HG02852 (cell line): ENCODE data around the gene BANF2.

Experiments
- ATAC-seq: cut with Tn5 transposase; IDR thresholded peaks from one replicate; pipeline ENCODE4 v1.9.1; 2021; ENCODE audit warnings: mild to moderate bottlenecking, moderate library complexity; ENCODE audit not compliant: unreplicated experiment

BANF2 gene

DNA sequence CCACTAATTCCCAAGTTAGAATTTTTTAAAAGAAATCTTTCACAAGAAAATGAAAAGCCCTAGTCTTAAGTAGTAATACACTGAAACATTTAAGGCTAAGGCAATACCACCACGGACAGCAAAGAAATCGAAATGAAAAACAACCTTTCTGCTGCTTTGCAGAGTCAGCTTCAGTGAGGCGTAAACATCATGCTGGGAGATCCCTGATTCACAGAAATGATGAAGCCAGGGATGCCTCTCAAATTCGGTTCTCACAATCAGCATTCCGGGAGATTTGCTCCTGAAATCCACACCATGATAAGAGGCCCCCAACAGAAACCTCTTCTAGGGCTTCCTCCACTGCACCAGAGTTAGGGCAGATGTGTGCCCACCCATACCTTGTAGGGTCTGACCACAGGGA, 36.3 kb upstream of the BANF2 start:
- no peak for ATAC-seq

DNA sequence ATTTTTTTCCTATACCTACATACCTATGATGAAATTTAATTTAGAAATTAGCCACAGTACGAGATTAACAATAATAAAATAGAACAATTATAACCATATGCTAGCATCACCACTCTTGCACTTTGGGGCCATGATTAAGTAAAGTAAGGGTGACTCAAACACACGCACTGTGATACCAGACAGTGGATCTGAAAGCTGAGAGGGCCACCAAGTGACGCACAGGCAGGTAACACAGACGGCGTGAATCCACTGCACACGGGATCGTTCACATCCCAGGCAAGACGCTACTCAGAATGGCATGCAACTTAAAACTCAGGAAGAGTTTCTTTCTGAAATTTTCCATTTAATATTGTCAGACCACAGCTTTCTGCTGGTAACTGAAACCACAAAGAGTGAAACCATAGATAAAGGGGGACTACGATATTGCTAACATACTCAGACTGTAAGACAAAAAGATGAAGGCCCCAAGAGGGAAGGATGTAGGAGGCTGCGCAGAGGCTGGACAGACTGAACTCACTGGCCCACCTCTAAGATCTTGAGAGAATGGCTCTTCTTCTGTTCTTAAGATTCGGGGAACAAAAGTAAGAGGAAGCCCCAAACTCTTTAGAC, 35.6 kb upstream of the BANF2 start:
- ATAC-seq, result no peak

DNA sequence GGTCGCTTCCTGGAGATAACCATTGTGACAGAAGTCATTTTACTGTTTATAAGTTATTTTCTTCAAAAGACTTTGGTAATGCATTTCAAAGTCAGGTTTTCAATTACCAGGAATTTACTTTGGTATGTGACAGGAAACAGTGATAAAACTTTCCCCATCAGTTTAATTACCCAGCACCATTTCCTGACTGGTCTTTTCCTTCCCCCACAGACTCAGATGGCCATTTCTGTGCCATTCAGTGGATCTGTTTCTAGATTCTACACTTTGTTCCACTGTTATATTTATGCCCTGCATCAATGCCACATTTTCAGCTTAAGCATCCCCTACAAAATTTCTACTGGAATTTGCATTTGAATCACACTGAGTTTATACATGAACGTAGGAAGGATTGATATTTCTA, 34.0 kb upstream of the BANF2 start:
- ATAC-seq, result no peak

DNA sequence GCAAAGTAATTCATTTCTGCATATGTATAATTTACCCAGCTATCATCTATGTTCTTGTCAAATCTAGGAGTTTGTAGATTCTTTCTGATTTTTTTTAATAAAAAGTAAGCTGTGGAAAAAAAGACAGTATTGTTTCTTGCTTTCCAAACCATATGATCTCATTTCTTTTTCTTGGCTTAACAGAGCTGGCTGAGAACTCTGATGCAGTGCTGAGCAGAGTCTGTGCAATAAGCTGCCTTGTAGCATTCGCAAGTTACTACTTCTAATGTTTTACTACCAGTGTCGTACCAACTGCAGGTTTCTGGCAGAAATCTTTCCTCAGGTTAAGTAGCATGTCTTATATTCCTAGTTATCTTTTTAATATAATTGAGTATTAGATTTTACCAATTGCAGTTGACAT, 33.3 kb upstream of the BANF2 start:
- ATAC-seq, result no peak

DNA sequence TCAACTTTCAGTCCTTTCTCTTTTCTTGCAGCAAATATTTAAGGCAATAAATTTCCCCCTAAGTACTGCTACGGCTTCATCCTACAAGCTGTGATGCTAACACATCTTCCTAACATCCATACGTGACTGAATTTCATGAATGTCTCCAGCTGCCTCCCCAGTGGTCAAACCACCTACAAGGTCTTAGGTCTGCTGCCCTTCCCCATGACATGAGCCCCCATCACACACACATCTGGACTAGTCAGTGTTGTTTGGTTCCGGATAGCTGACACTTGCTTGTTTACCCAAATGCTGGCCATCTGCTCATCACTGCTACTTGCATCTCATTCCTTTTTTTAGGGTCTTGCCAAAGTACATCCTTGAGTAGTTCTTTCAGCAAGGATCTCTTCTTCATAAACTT, 32.3 kb upstream of the BANF2 start:
- ATAC-seq, result no peak

DNA sequence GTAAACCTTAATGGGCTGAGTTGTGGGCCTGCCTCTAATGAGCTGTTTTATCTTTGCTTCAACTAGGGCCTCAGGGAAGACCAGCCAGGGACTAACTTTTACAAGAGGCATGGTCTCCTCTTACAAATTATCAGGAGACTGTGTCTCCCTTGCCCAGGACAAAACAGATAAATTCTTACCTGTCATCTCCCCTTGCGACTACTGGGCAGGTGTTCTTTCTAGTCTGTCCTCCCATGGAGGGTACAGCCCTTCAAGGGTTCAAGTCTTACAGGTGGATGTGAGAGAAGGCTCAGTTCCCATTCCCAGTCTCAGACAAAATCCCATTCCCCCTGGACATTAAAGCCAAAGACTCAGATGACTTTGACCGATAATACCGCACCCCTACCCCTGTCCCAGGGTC, 31.3 kb upstream of the BANF2 start:
- no peak for ATAC-seq

DNA sequence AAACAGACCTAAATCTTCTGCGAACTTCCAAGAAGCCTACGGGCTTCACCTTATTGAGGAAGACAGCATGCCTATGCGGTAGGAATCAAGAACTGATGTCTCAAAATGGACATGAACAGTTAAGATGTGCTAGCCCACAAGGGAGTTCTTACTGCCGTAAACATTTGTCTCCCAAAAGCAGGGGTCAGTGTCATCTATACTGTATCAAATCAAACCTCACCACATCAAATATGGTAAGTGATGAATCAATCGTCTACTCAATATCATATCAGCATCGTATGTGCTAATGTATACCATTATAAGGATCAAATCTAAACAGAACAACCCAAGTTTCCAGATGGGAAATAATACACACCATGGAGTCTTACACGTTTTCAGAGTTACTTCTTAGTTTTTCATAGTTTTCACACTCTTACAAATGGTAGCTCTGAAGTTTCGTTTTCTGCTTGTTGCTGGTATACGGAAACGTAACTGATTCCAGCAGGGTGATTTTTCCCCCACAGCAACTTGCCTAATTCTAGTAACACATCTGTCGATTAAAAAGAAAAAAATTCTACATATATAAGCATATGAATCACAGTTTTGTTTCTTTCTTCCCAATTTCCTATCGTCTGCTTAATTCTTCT, 30.3 kb upstream of the BANF2 start:
- ATAC-seq, result no peak

DNA sequence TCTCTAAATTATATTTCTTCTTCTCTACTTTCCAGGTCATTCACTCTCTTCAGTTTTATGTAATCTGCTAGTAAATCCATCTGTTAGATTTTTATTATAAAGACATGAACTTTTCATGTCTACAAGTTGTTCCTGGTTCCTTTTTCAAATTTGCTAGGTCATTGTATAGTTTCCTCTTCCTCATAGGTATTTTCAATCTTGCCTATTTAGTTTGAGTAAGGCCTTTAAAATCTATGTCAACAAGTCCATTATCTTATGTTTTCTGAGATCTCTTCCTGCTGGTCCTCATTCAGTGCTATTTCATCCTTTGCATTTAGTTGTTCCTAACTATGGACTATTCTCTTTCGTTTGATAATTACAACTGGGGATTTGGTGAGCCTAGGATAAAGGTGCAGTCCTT, 28.8 kb upstream of the BANF2 start:
- no peak for ATAC-seq

DNA sequence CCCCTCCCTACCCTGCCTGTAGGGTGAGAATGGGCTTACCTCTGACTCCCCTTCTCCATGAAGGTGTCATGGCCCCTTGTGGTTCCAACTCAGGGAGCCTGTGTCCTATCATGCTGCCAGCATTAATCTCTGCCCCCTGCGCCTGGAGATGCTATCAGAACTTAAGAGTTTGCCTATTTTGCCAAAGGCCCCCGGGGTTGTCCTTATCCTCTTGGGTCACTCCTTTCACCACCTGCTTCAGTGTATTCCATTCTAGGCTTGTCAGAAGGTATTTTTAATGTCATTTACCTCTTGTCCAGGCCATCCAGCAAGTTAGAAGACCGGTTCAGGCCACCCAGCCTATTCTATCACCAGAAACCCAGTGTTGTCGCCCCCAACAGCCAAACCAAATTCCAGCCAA, 28.2 kb upstream of the BANF2 start:
- no peak for ATAC-seq

DNA sequence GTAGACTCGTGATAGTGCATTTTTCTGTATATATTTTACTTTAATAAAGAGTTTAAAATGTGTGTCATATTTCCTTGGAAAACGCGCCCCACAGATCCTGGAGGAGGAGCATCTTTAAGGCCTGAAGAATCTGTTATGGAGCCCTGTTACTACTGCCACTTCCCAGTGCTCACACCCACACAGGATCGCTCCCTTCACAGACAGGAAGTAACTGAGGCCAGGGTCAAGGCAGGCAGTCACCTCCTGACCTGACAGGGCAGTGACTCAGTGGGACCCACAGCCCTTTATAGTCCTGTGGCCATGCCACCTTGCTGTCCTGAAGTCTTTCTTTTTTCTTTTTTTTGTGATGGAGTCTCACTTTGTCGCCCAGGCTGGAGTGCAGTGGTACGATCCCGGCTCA, 26.7 kb upstream of the BANF2 start:
- no peak for ATAC-seq

DNA sequence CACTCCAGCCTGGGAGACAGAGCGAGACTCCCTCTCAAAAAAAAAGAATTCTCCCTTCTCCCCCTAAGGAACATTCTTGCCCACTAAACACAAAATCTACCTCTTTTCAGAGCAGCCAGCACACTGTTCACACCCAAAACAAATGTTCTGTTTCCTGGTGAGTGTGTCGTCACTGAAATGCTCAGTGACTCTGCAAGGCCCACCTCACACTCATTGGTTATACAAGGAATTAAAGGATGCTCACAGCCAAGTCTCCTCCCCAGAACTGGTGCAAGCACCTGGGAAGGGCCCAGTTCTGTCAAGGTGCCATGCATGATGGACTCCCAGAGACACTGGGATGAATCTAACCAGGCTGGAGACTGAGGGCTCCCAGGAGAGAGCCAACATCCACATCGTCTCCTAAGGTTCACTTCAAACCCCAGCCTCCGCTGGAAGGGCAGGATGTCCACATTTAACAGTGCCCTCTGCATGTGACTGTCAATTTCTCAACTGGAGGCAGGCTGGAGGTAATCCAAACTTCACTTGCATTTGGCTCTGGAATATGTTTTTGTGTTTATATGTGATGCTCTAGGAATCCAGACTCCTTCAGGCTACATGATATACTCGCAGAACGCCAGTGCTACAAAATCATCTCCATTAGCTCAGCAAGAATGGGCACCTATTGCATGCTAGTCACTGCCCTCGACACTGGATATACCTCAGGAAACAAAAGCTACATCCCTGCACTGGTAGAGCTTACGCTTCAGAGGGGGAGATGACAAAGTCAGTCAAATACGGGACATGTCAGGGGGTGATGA, 24.8 kb upstream of the BANF2 start:
- no peak for ATAC-seq

DNA sequence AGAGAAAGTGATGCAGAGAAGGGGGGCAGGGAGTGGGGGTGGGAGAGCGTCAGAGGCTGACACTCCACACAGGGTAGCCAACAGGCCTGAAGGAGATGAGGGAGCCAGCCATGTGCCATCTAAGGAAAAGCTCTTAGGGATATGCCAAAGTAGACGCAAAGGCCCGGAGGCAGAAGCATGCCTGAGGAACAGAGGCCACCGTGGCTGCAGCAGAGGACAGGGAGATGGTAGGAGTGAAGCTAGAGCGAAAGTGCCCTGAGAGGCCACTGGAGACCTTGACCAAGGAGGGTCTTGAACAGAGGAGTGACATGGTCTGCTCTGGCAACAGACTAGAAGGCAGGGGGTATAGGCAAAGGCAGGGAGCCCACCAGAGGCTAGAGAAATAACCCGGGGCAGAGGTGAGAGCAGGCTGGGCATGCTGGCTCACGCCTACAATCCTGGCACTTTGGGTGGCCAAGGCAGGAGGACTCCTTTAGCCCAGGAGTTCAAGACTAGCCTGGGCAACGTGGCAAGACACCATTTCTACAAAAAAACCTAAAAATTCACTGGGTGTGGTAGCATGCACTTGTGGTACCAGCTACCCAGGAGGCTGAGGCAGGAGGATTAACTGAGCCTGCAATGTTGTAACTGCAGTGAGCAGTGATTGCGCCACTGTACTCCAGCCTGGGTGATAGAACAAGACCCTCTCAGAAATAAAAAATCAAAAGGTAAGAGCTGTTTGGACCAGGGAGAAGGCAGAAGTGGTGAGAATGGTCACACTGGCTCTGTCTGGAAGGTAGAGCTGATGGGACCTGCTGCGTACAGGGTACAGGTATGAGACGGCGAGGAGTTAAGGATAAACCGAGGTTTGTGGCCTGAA, 24.0 kb upstream of the BANF2 start:
- no peak for ATAC-seq

DNA sequence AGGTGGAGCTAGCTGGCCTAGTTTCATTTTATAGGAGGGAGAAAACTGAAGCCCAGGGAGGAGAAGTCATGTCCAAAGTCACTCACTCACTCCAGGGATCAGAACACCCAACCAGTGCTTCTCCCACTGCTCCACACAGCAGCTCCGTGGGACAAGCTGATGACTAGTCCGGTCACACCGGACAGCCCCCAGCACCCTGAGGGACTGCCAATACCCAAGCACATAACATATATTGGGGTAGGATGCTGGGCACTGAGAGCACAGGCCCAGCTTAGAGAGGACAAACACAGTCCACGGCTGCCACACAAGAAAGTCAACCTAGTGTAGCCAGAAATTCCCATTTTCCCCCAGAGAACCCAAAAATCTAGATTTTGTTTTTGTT, 23.4 kb upstream of the BANF2 start:
- no peak for ATAC-seq

DNA sequence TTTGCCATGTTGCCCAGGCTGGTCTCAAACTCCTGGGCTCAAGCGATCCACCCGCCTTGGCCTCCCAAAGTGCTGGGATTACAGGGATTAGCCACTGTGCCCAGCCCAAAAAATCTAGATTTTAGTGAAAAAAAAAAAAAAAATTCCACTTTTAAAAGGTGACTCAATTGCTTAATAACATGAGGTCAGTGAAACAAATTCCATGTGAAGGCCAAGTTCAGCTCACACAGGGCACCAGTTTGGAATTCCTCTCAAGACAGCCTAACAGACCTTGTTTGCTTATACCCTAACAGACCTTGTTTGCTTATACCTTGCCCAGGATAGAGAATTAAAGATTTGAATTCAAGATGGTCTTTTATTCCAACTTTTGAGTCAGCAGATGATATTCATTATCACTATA, 22.8 kb upstream of the BANF2 start:
- ATAC-seq, result no peak

DNA sequence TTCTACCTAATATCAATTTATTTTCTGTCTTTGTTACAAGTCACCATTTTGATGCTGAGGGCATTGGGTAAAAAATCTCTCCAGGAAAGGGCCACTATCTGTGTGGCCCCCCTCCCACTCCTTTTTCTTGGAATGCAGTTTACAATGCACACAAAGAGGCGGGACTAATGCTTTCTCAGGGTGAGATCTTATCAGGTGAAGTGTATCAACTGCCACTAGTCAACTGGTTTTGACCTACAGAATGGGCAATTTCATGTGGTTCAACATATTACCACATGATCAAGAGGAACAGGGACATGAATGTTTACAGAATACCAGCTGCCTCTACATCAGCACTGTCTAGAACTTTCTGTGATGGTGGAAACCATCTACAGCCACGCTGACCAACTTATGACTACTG, 21.5 kb upstream of the BANF2 start:
- ATAC-seq, result no peak

DNA sequence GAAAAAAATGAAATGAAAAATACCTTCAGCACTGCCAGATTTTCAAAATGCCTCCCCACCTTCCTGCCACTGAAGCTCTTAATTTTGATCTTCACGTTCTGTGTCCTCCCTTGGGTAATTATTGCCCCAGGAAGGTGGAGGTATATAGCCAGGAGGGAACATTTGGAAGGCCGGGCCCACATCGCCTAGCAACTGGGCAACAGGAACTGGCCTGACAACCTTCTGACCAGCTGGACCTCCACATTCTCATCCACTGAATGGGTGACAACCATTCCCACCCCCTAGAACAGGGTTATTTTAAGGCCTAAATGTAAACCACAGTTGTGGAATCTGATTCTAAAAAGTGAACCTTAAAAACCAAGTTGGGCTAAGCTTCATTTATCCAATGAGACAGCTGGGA, 20.9 kb upstream of the BANF2 start:
- ATAC-seq, result no peak

DNA sequence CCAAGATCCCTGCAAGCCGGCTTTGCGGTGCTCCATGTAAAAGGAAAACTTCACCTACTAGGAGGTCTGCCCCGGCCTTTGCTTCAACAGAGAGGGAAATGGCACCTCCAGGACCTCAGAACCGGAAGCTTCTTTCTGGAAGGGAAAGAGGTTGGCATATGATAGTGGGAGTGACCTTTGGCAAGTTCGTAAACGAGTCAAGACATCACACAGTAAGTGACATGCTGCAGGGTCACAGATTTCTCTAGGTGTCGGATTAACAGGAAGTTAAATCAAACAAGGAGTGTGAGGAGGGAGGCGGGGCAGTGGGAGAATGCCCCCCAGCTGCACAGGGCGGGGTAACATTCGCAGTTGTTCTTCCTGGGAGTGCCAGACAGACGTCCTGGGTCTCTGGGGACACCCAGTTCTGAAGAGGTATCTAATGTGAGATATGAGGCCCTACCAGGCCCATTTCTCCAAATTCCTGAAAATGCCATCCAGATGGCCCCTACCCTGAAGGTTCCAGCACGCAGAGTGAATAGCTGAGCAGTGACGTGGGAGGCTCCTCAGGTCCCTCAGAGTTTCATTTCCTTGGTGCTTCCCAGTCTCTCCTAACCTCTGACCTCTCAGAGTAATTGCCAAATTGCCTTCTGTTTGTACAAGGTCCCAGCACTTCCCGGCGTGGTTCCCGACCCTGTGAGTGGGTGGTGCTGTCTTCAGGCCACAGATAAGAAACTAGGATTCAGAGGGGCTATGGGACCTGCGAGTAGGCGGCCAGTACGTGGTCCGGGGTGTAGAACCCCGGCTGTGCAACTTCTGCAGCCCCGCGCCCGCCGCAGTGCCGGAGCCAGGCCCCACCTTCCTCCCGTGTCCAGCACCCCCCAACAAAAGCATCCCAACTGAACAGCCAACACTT, 19.6 kb upstream of the BANF2 start:
- no peak for ATAC-seq

DNA sequence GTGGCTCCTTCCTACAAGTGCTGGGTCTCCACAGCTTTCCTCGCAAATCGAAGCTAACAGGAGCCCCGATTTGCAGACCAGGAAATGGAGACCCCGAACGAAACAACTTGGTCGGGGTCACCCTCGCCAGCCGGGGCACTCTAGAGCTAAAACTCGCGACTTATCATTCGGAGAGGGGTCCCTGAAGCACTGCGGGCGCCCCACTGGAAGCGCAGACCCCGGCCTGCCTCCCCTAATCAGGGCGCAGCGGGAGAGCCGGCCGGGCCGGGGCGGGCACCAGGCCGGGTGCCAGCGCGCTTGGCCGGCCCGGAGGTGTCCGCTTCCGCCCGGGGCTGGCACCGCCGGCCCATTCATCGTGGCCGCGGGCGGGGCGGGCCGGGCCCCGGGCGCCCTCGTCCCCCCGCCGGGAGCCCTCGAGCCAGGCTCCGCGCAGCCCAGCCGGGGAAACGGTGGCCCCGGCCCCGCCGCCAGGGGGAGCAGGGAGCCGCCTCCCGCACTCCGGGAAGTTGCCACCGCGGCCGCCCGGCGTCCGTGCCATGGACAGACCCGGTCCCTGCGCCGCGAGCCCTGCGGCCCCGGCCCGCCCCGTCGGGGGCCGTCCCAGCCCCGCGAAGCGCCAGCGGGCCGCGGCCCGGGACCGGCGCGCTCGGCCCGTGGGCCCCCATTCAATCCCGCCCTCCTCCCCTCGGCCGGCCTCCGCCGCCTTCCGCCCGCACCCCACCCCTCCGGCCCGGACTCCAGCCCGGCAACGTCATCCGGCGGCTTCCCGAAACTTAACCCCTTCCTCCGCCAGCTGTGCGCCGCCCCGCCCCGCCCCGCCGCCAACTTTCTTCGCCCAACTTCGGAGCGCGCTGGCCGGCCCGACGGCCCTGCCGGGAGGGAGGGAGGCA, 18.7 kb upstream of the BANF2 start:
- peak; percentile 31 for ATAC-seq

DNA sequence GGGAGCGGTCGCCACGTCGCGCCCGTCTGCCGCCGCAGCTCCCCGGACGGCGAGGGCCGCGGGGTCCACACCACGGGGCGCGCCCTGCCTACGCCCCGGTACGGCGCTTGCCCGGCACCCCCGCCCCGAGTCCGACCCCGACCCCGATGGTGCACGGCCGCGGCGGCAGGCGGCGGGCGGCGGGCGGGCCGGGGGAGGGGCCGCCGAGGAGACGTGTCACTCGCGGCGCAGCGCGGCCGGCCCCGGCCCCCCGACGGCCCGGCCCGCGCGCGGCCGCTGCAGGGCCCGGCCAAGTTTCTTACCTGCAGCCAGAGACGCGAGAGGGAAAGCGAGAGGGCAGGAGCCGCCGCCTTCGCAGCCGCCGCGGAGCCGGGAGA, 18.1 kb upstream of the BANF2 start:
- ATAC-seq, result peak; percentile 13
